Neural cell (in vitro differentiated cells): Measurements from ENCODE around the gene MOGAT1.

ENCODE experiments used
- CTCF ChIP-seq: fragments of 450-650 bp; IDR thresholded peaks from 2 replicates; pipeline ENCODE4 v1.5.1; 2014; ENCODE audit warnings: antibody characterized with exemption, mild to moderate bottlenecking, moderate library complexity; ENCODE audit not compliant: poor library complexity, severe bottlenecking
- EP300 ChIP-seq: fragments of 450-650 bp; conservative IDR thresholded peaks from 2 replicates; pipeline ENCODE4 v1.6.1; 2014; ENCODE audit warnings: antibody characterized with exemption, mild to moderate bottlenecking, moderate library complexity; ENCODE audit not compliant: poor library complexity, severe bottlenecking

DNA sequence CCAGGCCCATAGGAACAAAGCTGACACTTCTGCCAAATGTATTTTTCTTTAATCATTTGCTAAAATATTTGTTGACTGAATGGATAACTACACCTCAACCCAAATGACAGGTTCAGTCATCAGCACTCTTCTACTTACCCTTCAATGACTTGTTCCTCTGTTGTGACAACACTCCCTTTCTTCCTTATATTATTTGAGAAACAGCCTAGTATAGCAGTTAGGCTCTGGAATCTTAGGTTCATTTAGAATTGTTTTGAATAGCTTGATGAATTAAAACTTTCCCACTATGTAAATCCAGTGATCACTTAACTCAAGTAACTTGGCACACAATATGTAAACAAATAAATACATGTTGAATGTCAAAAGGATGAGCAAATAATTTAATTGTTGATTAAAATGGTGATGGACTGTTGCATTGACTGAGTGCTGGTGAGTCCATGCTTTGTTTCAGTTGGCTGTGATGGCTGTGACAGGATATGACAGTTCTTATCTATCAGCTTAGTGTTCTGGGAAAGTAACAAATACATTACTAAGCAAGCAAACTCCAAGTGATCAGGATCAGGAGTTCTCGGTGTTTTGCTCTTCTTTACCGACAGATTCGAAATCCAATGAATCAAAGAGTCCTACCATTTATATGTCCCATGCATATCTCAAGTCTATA, 2.8 kb upstream of the MOGAT1 start:
- TF ChIP-seq CTCF (no peak), EP300 (no peak)
